Esophagus squamous epithelium (tissue), 5 donors: Measurements from ENCODE around the gene PRG3. TPM values are rescaled to one million over a fixed set of nuclear protein-coding genes. Genes with fewer than 3 reads are reported as not detected.

Experiments used
- DNase-seq: peaks from one replicate; lab custom pipeline; 2025; lab: John Stamatoyannopoulos, UW
- H3K27ac ChIP-seq, 4 donors: fragments of 200-600 bp; sonication (generic); one replicate each; pipeline ENCODE4 v1.5.1; 2016 to 2019; ENCODE audit warnings: mild to moderate bottlenecking in 1 of 4
- H3K27me3 ChIP-seq, 4 donors: fragments of 200-600 bp; sonication (generic); 1 replicate in 3 of 4; 2 replicates in 1 of 4; pipeline versions ENCODE4 v1.5.1 to v1.6.0; 2017 to 2021; ENCODE audit warnings: antibody characterized with exemption in 1 of 4
- H3K36me3 ChIP-seq, 3 donors: fragments of 200-600 bp; sonication (generic); one replicate each; pipeline ENCODE4 v1.5.1; 2016 to 2019
- H3K4me1 ChIP-seq, 3 donors: fragments of 200-600 bp; sonication (generic); one replicate each; pipeline ENCODE4 v1.5.1; 2017 to 2019
- H3K4me3 ChIP-seq, 4 donors: fragments of 200-600 bp; sonication (generic); 1 replicate in 3 of 4; 2 replicates in 1 of 4; pipeline ENCODE4 v1.5.1; 2016 to 2019; ENCODE audit warnings: mild to moderate bottlenecking in 2 of 4, moderate library complexity in 1 of 4
- H3K9me3 ChIP-seq, 3 donors: fragments of 200-600 bp; sonication (generic); one replicate each; pipeline ENCODE4 v1.5.1; 2016 to 2019
- CTCF ChIP-seq, 6 experiments: fragments of 450-650 bp in 4 of 6; fragments of 200-600 bp in 2 of 6; sonication (generic) in 2 of 6; IDR thresholded peaks; one replicate each; pipeline ENCODE4 v1.5.1; 2016 to 2019; ENCODE audit warnings: antibody characterized with exemption in 6 of 6, mild to moderate bottlenecking in 4 of 6, moderate library complexity in 4 of 6
- POLR2A ChIP-seq, 4 donors: fragments of 450-650 bp; IDR thresholded peaks; one replicate each; pipeline ENCODE4 v1.6.1; 2017; ENCODE audit warnings: antibody characterized with exemption in 4 of 4, mild to moderate bottlenecking in 4 of 4, moderate library complexity in 3 of 4
- WGBS, 2 donors: methylation state at CpG; one replicate each; pipeline ENCODE4 v1.1.5; 2018; 5-methylcytosine and 5-hydroxymethylcytosine counted together
- intact Hi-C: fragments of 100-400 bp; cut with DNase I; formaldehyde crosslinking; loops from one replicate; pipeline ENCODE4 v1.15.0; 2022
- total RNA-seq, 4 donors: library from RNA; depleted of rRNA; stranded (reverse); fragments of >200 nt; gene quantifications; one replicate each; pipeline ENCODE4 v1.1.0, GENCODE V29; 2016
- donor health status: DM: yes; HTN: yes; CAD: no.

Gene PRG3
- total RNA-seq, 4 donors from 2014 or later: not detected

- TF ChIP-seq POLR2A (IDR thresholded peaks at IDR 0.05): no peak
- TF ChIP-seq CTCF (IDR thresholded peaks at IDR 0.05): no peak
- no peak within 1 kb of the TSS for H3K27ac ChIP-seq
- no peak for DNase-seq
- no peaks in the 10 kb centered on the region for H3K9me3 ChIP-seq
- 65 to 77% methylated on average over 2 of the region's 2 CpGs for WGBS, 2 donors
- intact Hi-C loops: no loop called here
- no peak within 1 kb of the TSS for H3K4me3 ChIP-seq
- no peaks in the 10 kb centered on the region for H3K36me3 ChIP-seq
- H3K4me1 ChIP-seq: no peaks in the 10 kb centered on the region
- H3K27me3 ChIP-seq: no peaks in the 10 kb centered on the region
Measured at GRCh38 chr11:57390535-57390934, 9.6 kb upstream of the PRG3 start, which contains the start of gene PRG2. Gene PRG2, minus strand, starts transcription at chr11:57390650. Its CDS starts 706 bp downstream, at chr11:57389944.

DNA sequence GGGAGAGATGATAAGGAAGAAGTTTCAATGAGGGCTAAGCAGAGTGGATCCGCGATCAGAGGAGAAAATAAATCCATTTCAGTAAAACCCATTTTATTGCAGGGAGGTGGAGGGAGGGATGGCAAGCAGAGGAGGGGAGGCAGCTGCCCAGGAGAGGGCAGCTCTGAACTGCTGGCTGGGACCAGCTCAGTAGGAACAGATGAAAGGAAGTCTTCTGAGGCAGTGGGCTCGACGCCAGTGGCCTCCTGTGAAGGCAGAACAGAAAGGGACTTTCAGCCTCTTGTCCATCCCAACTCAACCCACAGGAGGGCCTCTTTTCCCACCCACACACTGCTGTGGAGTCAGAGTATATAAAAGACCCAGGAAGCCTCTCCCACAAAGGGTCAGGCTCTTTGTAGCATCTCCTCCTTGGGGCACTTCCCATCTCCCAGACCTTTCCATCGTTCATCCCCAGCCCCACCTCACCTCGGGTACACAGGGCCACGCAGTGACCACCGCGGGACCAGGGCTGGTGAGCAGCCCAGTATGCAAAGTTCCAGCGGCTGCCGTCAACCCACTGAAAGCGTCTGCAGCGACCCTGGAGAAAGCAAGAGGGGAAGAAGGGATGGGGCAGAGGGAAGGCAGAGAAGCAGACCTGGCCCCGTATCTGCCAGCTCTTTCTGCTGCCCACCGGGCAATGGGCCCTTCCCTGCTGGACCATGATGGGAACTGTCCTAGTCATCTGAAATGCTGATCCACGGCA is 6.5 kb upstream of the PRG3 start:
- DNase-seq: no peak
- WGBS, 2 donors: 75 to 76% methylated on average over 6 to 7 of the region's 16 CpGs
- no peak overlapping the region for H3K4me3 ChIP-seq
- no peaks in the 10 kb centered on the region for H3K9me3 ChIP-seq
- TF ChIP-seq POLR2A (IDR thresholded peaks at IDR 0.05) (no peak), CTCF (IDR thresholded peaks at IDR 0.05) (no peak)
- intact Hi-C loops: no loop called here
- H3K27me3 ChIP-seq: no peaks in the 10 kb centered on the region
- H3K36me3 ChIP-seq: no peaks in the 10 kb centered on the region
- no peak overlapping the region for H3K27ac ChIP-seq
- H3K4me1 ChIP-seq: no peaks in the 10 kb centered on the region

GRCh38 chr11:57386178-57386940 is 5.4 kb upstream of the PRG3 start:
- H3K27me3 ChIP-seq: no peaks in the 10 kb centered on the region
- no peaks in the 10 kb centered on the region for H3K36me3 ChIP-seq
- H3K4me1 ChIP-seq: no peaks in the 10 kb centered on the region
- no peak overlapping the region for H3K4me3 ChIP-seq
- no peak overlapping the region for H3K27ac ChIP-seq
- H3K9me3 ChIP-seq: no peaks in the 10 kb centered on the region
- intact Hi-C loops: no loop called here
- no peak for DNase-seq
- TF ChIP-seq POLR2A (IDR thresholded peaks at IDR 0.05) (no peak), CTCF (IDR thresholded peaks at IDR 0.05) (no peak)
- 79 to 93% methylated on average over 4 to 5 of the region's 5 CpGs for WGBS, 2 donors

GRCh38 chr11:57379732-57380131 is 1.2 kb downstream of the PRG3 start:
- no peaks in the 10 kb centered on the region for H3K4me1 ChIP-seq
- TF ChIP-seq POLR2A (IDR thresholded peaks at IDR 0.05): no peak
- no peak for TF ChIP-seq CTCF (IDR thresholded peaks at IDR 0.05)
- 41 to 44% methylated on average over 6 to 7 of the region's 10 CpGs for WGBS, 2 donors
- intact Hi-C loops: no loop called here
- H3K4me3 ChIP-seq: no peak overlapping the region
- H3K36me3 ChIP-seq: no peaks in the 10 kb centered on the region
- no peaks in the 10 kb centered on the region for H3K9me3 ChIP-seq
- no peak overlapping the region for H3K27ac ChIP-seq
- no peak for DNase-seq
- H3K27me3 ChIP-seq: peaks cover 0 to 26% (median 0%) of the 10 kb centered on the region in 4 donors

GRCh38 chr11:57378186-57378585 is 2.8 kb downstream of the PRG3 start:
- Histone ChIP-seq H3K27me3 (peaks cover 0 to 26% (median 0%) of the 10 kb centered on the region in 4 donors), H3K27ac (no peak overlapping the region), H3K9me3 (no peaks in the 10 kb centered on the region), H3K4me3 (no peak overlapping the region), H3K36me3 (no peaks in the 10 kb centered on the region), H3K4me1 (no peaks in the 10 kb centered on the region)
- TF ChIP-seq POLR2A (IDR thresholded peaks at IDR 0.05) (no peak), CTCF (IDR thresholded peaks at IDR 0.05) (no peak)
- no peak for DNase-seq
- intact Hi-C loops: no loop called here
